Measurements from ENCODE around the gene EGFR. TPM values are rescaled to one million over a fixed set of nuclear protein-coding genes. Genes with fewer than 3 reads are reported as not detected.

The EGFR gene
- total RNA-seq, 2 donors from 2014 or later = 42.5 to 44.2 TPM

DNA sequence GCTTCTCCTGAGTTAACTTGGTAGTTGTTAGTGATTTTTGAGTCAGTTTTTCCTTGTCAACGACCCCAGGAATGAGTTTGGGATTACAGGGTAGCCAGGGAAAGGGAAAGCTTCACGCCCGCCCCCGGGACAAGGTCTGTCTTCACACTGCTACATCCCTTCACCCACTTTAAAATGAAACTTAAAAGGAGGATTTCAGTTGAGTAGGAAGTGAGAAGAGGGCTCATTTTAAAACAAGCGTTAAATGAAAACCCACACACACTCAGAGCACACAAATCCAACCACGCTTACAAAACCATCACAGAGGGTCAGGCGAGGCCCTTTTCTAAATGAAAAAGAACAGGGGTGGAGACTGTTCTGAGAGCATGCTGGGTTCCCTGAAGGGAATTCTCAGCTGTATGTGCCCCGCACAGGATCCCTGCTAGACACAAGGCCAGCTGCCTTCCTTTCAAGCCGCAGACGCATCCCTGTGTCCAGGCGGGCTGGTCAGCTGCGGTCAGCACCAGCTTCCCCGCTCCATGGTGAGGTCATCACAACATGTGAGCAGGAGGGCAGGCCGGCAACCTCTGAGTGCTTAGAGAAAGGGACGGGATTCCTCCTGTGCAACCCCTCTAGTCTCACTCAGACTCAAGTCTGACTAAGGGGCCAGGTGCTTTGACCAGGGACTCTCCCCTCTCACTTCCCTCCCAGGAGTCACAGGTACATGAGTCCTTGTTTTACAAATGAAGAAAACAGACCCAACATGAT is 111.8 kb downstream of the EGFR start:
- Histone ChIP-seq H3K27me3 (no peaks in the 10 kb centered on the region), H3K36me3 (replicated peaks in 1 of 2; ENCODE audit: insufficient read depth in 1 of 2, low read depth in 2 of 2) (no peaks in the 10 kb centered on the region), H3K4me3 (no peak overlapping the region), H3K4me1 (peaks cover 25% of the 10 kb centered on the region), H3K27ac (peak overlapping the region; percentile 1 to 50 (median 41)), H3K9me3 (no peaks in the 10 kb centered on the region)
- TF ChIP-seq, protein P1, sequence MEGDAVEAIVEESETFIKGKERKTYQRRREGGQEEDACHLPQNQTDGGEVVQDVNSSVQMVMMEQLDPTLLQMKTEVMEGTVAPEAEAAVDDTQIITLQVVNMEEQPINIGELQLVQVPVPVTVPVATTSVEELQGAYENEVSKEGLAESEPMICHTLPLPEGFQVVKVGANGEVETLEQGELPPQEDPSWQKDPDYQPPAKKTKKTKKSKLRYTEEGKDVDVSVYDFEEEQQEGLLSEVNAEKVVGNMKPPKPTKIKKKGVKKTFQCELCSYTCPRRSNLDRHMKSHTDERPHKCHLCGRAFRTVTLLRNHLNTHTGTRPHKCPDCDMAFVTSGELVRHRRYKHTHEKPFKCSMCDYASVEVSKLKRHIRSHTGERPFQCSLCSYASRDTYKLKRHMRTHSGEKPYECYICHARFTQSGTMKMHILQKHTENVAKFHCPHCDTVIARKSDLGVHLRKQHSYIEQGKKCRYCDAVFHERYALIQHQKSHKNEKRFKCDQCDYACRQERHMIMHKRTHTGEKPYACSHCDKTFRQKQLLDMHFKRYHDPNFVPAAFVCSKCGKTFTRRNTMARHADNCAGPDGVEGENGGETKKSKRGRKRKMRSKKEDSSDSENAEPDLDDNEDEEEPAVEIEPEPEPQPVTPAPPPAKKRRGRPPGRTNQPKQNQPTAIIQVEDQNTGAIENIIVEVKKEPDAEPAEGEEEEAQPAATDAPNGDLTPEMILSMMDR (IDR thresholded peaks at IDR 0.05) = no peak
- TF ChIP-seq POLR2A (IDR thresholded peaks at IDR 0.05) = no peak
- DNase-seq (peak in 2 of 4 donors; percentile 36 to 46), ATAC-seq (peak; percentile 48)
- WGBS, 2 donors = 74 to 77% methylated on average over 11 to 15 of the region's 15 CpGs
- intact Hi-C loops (cut with DNase I) = no loop called here

- Histone ChIP-seq H3K27ac (peak overlapping the region in 3 of 4 donors; percentile 1 to 50 (median 43)), H3K4me3 (no peak overlapping the region), H3K4me1 (peaks cover 25% of the 10 kb centered on the region), H3K36me3 (replicated peaks in 1 of 2; ENCODE audit: insufficient read depth in 1 of 2, low read depth in 2 of 2) (no peaks in the 10 kb centered on the region), H3K27me3 (no peaks in the 10 kb centered on the region), H3K9me3 (no peaks in the 10 kb centered on the region)
- intact Hi-C loops (cut with DNase I) = no loop called here
- WGBS, 2 donors = 85 to 89% methylated on average over 17 of the region's 17 CpGs
- DNase-seq (no peak), ATAC-seq (no peak)
- TF ChIP-seq, protein P1 (IDR thresholded peaks at IDR 0.05) = no peak
- TF ChIP-seq POLR2A (IDR thresholded peaks at IDR 0.05) = no peak
Observed at GRCh38 chr7:55131142-55131929, 112.5 kb downstream of the EGFR start.

DNA sequence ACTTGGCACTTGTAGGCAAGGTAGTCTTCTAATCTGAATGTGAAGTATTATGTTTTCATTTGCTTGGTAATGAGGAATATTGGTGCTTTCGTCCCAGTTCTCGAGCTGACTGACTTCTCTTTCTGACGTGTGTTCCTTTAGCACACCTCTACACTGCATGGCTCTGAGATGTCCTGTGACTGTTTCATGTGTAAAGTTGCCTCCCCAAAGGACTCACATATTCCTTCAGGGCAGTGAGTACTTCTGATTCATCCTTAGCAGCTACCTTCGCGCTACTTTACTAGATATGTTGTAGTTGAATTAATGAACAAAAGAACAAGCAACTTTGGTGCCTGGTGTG is 113.7 kb downstream of the EGFR start:
- ATAC-seq (no peak), DNase-seq (no peak)
- intact Hi-C loops (cut with DNase I) = no loop called here
- H3K36me3 ChIP-seq (replicated peaks in 1 of 2; ENCODE audit: insufficient read depth in 1 of 2, low read depth in 2 of 2) = no peaks in the 10 kb centered on the region
- TF ChIP-seq, protein P1 (IDR thresholded peaks at IDR 0.05) = no peak
- no peak for TF ChIP-seq POLR2A (IDR thresholded peaks at IDR 0.05)
- no peaks in the 10 kb centered on the region for H3K9me3 ChIP-seq
- H3K4me3 ChIP-seq = no peak overlapping the region
- peaks cover 23% of the 10 kb centered on the region for H3K4me1 ChIP-seq
- no peaks in the 10 kb centered on the region for H3K27me3 ChIP-seq
- H3K27ac ChIP-seq = no peak overlapping the region
- WGBS, 2 donors = 89 to 94% methylated on average over 5 of the region's 5 CpGs

DNA sequence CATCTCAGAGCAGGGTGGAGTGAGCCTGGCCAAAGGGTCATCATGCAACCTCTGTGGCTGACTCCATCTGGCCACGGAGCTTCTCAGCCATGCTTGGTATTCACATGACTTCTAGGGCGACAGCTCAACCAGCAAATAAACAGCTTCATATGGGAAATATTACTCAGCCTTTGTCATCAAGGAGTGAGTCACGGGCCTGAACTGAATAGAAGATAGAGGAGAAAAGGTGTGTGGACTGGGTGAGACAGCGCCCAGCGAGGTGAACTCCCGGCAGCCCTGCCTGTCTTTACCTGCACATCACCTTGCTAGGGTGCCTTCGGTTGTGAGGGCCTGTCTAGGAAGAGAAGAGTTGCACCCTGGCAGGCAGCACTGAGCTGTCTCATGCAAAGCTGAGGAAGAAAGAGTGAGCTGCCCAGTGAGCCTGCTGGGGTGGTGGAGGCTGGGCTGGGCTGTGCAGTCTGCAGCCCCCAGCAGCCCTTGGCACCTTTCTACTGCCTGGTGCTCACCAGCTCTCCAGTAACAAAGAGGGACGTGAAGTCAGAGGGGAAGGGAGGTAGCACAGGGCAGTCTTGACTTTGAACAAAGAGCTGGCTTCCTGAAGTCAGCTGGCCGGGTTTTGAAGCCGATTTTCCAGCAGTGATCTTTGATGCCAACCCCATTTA is 114.2 kb downstream of the EGFR start:
- Histone ChIP-seq H3K9me3 (no peaks in the 10 kb centered on the region), H3K27ac (peak overlapping the region in 2 of 4 donors; percentile 32 to 59), H3K27me3 (no peaks in the 10 kb centered on the region), H3K36me3 (replicated peaks in 1 of 2; ENCODE audit: insufficient read depth in 1 of 2, low read depth in 2 of 2) (no peaks in the 10 kb centered on the region), H3K4me3 (no peak overlapping the region), H3K4me1 (peaks cover 18% of the 10 kb centered on the region)
- DNase-seq (peak in 2 of 4 donors; percentile 48 to 49), ATAC-seq (peak; percentile 50)
- no peak for TF ChIP-seq POLR2A (IDR thresholded peaks at IDR 0.05)
- TF ChIP-seq, protein P1 (IDR thresholded peaks at IDR 0.05) = no peak
- intact Hi-C loops (cut with DNase I) = no loop called here
- 76 to 77% methylated on average over 10 of the region's 10 CpGs for WGBS, 2 donors
